ENCODE measurements around the gene DNAJB5.

DNAJB5 gene

DNA sequence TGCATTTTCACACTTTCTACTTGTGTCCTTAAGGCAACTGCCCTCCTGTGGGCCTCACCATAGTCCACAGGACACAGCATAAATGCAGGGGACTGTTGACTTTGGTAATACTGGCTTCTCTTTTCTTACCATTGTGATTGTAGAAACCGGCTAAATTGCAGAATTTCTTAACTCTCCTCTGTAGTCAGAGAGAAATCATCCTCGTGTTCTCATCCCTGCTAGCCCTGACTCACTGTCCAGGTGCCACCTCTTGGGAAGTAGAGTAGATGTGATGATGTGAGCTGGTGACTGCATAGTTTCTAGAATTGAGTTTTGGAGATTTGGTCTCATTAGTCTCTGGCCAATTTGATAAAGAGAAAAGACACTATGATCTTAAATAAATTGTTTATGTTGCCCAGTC, 26.0 kb upstream of the DNAJB5 start:
- Histone ChIP-seq H3K9me3 (ENCODE audit: severe bottlenecking) (no peaks in the 10 kb centered on the region), H3K36me3 (no peaks in the 10 kb centered on the region), H3K27me3 (ENCODE audit: insufficient read depth, low read depth, severe bottlenecking) (no peaks in the 10 kb centered on the region), H3K4me3 (ENCODE audit: low read depth, low read length) (no peak overlapping the region), H3K27ac (no peak overlapping the region)
- no peak for TF ChIP-seq CTCF (IDR thresholded peaks at IDR 0.05; ENCODE audit: low read depth, low read length)
- no peak for DNase-seq

DNA sequence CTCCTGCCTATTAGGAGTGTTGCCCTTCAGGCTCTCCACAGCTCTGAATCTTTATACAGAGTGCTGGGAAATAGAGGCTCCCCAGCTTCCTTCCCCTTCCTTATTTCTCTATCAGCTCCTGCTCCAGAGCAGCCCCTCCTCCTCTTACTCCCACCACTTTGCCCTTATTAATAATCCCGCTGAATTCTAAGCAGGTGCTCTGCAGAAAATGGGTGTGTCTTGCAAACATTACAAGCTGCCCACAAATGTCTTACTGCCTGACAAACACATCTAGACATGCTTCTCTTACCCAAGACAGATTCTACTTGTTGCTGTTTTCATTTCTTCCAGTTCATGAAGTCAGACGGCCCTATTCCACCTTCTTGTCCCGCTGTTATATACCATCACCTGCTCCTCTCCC, 25.1 kb upstream of the DNAJB5 start:
- Histone ChIP-seq H3K9me3 (ENCODE audit: severe bottlenecking) (no peaks in the 10 kb centered on the region), H3K36me3 (no peaks in the 10 kb centered on the region), H3K27me3 (ENCODE audit: insufficient read depth, low read depth, severe bottlenecking) (no peaks in the 10 kb centered on the region), H3K27ac (no peak overlapping the region), H3K4me3 (ENCODE audit: low read depth, low read length) (no peak overlapping the region)
- no peak for DNase-seq
- TF ChIP-seq CTCF (IDR thresholded peaks at IDR 0.05; ENCODE audit: low read depth, low read length) = no peak

GRCh38 chr9:34971146-34971811, 18.3 kb upstream of the DNAJB5 start:
- H3K27ac ChIP-seq = no peak overlapping the region
- no peak for DNase-seq
- no peaks in the 10 kb centered on the region for H3K9me3 ChIP-seq (ENCODE audit: severe bottlenecking)
- H3K36me3 ChIP-seq = no peaks in the 10 kb centered on the region
- H3K4me3 ChIP-seq (ENCODE audit: low read depth, low read length) = no peak overlapping the region
- no peaks in the 10 kb centered on the region for H3K27me3 ChIP-seq (ENCODE audit: insufficient read depth, low read depth, severe bottlenecking)
- TF ChIP-seq CTCF (IDR thresholded peaks at IDR 0.05; ENCODE audit: low read depth, low read length) = no peak

DNA sequence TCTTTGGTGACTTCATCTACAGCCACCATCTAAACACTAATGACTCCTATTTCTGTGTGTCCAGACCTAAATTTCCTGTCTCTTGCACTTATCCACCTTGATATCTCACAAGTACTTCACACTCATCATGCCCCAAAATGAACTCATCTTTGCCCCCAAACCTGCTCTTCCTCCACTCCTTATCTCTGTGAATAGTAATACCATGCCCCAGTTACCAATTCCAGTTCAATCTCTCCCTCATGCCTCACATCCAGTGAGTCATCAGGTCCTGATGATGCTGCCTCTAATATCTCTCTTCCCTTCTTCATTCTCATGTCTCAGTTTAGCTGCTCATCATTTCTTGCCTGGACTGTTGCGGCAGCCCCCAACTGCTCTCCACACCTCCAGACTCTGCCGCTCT, 14.9 kb upstream of the DNAJB5 start:
- Histone ChIP-seq H3K27me3 (ENCODE audit: insufficient read depth, low read depth, severe bottlenecking) (no peaks in the 10 kb centered on the region), H3K9me3 (ENCODE audit: severe bottlenecking) (no peaks in the 10 kb centered on the region), H3K36me3 (no peaks in the 10 kb centered on the region), H3K4me3 (ENCODE audit: low read depth, low read length) (no peak overlapping the region), H3K27ac (no peak overlapping the region)
- TF ChIP-seq CTCF (IDR thresholded peaks at IDR 0.05; ENCODE audit: low read depth, low read length) = no peak
- no peak for DNase-seq

GRCh38 chr9:34976441-34976840, 13.1 kb upstream of the DNAJB5 start:
- no peak for DNase-seq
- no peak for TF ChIP-seq CTCF (IDR thresholded peaks at IDR 0.05; ENCODE audit: low read depth, low read length)
- H3K27ac ChIP-seq = no peak overlapping the region
- no peaks in the 10 kb centered on the region for H3K9me3 ChIP-seq (ENCODE audit: severe bottlenecking)
- no peak overlapping the region for H3K4me3 ChIP-seq (ENCODE audit: low read depth, low read length)
- H3K27me3 ChIP-seq (ENCODE audit: insufficient read depth, low read depth, severe bottlenecking) = no peaks in the 10 kb centered on the region
- H3K36me3 ChIP-seq = no peaks in the 10 kb centered on the region

DNA sequence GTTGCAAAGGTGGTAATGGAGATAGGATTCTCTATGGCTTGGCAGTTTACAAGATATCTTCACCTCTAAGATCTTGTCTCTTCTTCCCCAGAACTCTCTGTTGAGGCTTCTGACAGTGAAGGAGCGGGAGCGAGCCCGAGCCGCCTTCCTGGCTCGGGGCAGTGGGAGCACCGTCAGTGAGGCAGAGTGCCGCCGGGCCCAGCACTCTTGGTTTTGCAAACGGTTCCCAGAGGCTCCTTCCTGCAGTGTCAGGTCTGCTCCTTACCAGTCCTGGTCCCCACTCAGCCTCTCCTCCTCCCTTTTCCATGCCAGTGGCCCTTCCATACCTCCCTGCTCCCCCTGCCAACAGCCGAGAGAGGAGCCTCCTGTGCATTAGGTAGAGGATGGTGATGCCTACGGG, 12.6 kb upstream of the DNAJB5 start:
- no peaks in the 10 kb centered on the region for H3K9me3 ChIP-seq (ENCODE audit: severe bottlenecking)
- no peak for TF ChIP-seq CTCF (IDR thresholded peaks at IDR 0.05; ENCODE audit: low read depth, low read length)
- no peak overlapping the region for H3K4me3 ChIP-seq (ENCODE audit: low read depth, low read length)
- H3K27ac ChIP-seq = no peak overlapping the region
- no peaks in the 10 kb centered on the region for H3K27me3 ChIP-seq (ENCODE audit: insufficient read depth, low read depth, severe bottlenecking)
- no peaks in the 10 kb centered on the region for H3K36me3 ChIP-seq
- DNase-seq = no peak

Measured in WERI-Rb-1 (cell line).